ENCODE measurements around the gene FBXW12.

GRCh38 chr3:48411606-48412374 lies 39.8 kb downstream of the FBXW12 start:
- TF ChIP-seq CTCF (IDR thresholded peaks at IDR 0.05) (no peak), POLR2A (IDR thresholded peaks at IDR 0.05) (no peak)

All from lower leg skin (tissue), 3 donors.